Measurements from ENCODE around the gene GSC2.
"Not testable (repeated sequence)": the region's sequence is repeated elsewhere in the genome, so short reads cannot be mapped to it uniquely, and the experiment has no call there.

The GSC2 gene

DNA sequence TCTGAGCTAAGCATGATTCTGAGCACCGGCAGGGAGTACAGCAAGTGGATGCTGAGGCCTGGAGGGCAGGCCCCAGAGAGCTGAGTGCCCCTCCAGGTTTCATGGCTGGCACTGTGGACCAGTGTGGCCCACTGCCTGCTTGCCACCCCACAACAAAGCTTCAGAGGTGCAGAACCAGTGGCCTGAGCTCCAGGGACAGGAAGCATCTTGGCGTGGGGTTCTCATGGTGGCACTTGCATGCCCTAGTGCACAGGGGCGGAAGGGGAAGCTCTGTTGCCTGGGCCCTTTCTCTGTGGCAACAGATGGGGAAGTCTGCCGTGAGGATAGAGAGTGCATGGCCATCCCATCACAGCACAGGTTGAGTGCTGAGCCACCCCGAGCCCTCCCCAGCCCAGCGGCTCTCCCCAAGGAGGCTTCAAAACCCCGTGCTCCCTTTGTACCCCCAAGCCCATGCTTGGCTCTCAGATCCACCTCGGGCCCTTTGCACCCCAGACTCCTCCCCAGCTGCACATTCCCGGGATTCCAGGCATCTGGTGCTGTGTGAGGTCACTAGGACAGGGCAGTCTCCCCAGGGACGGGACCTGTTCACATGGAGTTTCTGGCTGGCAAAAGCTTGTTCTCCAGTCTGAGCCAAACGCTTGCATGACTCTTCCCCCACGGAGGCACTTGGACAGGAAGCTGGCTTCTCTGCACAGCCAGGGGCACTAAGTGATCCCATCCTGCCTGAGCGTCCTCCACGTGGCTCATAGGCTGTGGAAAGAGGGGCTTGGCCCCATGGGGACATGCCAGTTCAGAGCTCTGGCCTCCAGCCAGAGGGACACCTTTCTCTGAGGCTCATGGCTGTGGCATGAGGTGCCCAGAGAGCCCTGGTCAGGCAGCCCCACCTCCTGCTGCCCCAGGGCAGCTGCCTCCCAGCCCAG lies 24.3 kb upstream of the GSC2 start:
- Mint-ChIP-seq H3K36me3 (peaks cover 8 to 16% of the 10 kb centered on the region in 2 donors), H3K9me3 (no peaks in the 10 kb centered on the region), H3K27me3 (peaks cover 9 to 12% of the 10 kb centered on the region in 2 donors), H3K4me1 (peaks cover 47 to 85% of the 10 kb centered on the region in 2 donors), H3K4me3 (peak overlapping the region; percentile 70 to 93), H3K27ac (peak overlapping the region; percentile 89)
- ATAC-seq (replicated peaks) (peak; percentile 43 to 45), DNase-seq (peak; percentile 41)

DNA sequence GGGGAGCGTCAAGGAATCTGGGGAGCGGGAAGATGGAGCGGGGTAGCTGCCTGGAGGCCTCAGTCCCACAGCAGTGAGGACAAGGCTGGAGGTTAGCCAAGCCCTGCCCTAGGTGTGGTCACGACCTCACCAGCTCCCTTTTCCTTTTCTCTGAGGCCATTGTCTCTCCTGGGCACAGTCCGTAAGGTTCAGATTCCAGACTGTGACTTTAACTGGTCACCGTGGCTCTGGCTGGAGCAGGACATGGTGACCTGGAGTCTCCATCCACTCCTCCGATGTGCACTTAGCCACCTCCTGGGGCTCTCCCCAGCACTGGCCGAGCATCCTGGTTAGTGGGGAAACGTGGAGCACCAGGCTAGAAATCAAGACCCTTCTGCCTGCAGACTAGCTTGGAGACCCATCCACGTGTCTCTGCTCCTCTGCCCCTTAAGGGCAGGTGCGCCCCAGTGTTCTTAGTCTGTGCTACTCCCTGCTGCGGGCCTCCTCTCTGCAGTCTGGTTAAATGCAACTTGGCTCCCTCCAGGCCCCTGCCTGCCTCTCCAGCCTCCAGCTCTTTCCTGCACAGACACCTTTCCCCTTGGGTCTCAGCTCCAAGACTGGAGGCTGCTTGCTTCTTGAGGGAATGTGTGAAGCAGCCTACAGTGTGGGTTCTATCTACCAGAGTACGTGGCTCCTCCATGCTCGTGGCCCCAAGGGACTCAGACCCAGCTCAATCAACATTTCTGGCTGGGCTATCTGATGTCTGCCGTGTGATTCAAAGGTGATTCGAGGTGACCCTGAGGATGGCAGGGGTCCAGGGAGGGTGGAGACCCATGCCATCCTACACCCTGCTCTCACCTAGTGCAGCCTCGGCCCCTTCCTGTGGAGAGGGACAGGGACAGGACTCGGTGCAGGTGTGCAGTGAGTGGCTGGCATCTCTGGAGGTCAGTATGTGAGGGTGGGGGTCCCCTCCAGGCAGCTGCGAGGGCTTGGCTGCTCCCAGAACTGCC lies 23.2 kb upstream of the GSC2 start:
- peaks cover 19 to 22% of the 10 kb centered on the region in 2 donors for H3K27me3 Mint-ChIP-seq
- peaks cover 54 to 90% of the 10 kb centered on the region in 2 donors for H3K4me1 Mint-ChIP-seq
- no peak for DNase-seq
- peak overlapping the region; percentile 93 to 97 for H3K4me3 Mint-ChIP-seq
- H3K36me3 Mint-ChIP-seq, result peaks cover 8 to 16% of the 10 kb centered on the region in 2 donors
- no peak for ATAC-seq (replicated peaks)
- peak overlapping the region; percentile 95 for H3K27ac Mint-ChIP-seq
- no peaks in the 10 kb centered on the region for H3K9me3 Mint-ChIP-seq

DNA sequence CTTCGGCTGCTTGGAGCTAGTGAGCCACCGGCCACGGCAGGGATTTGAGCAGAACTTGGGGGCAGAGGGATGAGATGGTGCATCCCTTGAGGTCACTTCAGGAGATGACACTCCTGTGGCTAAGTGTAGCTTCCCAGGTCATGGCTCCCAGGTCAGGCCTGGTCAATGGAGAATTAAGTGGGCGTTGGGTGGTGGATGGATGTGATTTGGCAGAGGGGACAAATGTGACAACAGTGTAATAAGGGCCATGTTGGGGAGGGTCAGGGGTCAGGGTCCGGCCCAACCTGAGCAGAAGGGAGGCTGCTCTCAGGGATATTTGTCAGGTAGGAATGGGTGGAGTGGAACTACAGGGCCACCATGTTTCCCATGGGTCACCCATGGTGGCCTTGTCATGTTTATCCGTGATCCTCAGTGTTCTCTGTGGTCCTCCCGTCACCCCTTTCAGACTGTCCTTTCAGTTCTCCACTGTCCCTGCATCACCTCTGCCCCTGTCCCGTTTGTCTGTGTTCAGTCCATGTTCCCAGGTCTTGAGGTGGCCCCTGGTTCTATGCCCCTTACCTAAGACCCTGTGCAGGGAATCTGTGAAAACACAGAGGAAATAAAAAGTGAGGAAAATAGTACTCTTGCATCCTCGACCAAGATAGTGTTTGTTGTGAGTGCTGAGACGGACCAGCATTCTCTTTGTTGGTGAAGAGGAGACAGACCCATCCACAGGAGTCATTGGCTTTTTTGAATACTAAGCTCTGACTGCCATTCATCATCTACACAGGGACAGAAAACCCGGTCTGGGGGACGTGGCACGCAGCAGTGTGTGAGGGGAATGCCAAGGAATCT lies 22.3 kb upstream of the GSC2 start:
- peak overlapping the region; percentile 95 for H3K27ac Mint-ChIP-seq
- ATAC-seq (replicated peaks) (no peak), DNase-seq (no peak)
- H3K4me3 Mint-ChIP-seq, result peak overlapping the region; percentile 93 to 97
- H3K4me1 Mint-ChIP-seq, result peaks cover 52 to 87% of the 10 kb centered on the region in 2 donors
- H3K9me3 Mint-ChIP-seq, result no peaks in the 10 kb centered on the region
- peaks cover 27 to 31% of the 10 kb centered on the region in 2 donors for H3K27me3 Mint-ChIP-seq
- H3K36me3 Mint-ChIP-seq, result peaks cover 8 to 16% of the 10 kb centered on the region in 2 donors

DNA sequence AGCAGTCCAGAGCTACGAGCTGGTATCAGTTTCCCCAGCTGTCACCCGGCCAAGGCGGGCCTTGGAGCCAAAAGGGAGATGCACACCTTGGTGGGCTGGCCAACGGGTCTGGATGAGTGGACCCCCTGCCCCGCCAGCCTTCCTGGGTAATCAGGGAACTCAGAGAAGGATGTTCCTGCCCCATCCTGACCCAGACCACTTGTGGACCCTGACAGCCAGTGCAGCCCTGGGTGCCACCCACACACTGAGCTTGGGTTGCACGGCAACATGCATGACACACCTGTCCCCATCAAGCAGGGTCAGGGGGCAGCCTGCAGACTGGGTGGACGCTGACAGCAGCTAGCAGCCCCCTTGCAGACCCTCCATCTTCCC lies 19.8 kb upstream of the GSC2 start:
- Mint-ChIP-seq H3K4me3 (peak overlapping the region; percentile 93 to 97), H3K27ac (no peak overlapping the region), H3K27me3 (peaks cover 38 to 50% of the 10 kb centered on the region in 2 donors), H3K36me3 (peaks cover 5 to 8% of the 10 kb centered on the region in 2 donors), H3K9me3 (no peaks in the 10 kb centered on the region), H3K4me1 (peaks cover 38 to 62% of the 10 kb centered on the region in 2 donors)
- ATAC-seq (replicated peaks) (no peak), DNase-seq (no peak)

DNA sequence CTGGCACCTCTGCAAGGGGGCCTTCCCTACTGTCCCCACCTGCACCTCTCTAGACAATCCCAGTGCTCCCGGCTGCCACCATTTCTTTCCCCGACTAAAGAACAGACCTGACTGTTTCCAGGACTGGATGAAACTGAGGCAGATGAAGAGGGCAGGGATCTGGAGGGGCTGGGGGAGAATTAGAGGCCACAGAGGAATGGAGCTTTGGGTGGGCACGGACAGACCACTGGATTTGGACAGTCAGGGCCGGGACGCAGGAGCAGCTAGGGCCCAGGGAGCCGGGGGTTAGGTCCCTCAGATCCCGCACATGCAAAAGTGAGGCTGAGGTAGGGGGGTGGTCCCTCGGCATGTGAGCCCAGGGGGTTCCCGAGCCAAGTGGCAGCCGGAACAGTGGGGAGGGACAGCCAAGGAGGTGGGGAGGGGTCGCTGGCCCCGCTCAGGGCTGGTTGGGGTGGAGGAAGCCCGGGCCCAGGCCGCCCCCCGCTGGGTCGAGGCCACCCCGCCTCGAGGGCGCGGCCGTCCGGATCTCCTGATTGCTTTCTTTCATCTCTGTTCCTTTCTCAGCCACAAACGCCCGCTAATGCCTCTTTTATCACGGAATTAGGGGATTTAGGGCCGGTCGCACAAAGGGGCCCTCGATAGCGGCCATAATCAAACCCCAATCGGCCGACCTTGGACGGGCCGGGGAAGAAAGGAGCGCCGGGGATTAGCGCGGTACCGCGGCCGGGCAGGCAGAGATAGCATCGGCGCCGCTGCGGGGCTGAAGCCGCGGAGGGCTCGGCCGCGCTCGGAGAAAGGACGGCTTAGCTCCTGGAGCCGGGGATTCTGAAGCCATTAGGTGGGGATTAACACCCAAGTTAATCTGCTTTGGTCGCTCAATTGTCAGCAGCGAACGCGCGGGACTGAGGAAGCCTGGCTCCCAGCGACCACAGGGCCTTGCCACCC lies 19.2 kb upstream of the GSC2 start:
- Mint-ChIP-seq H3K27ac (peak overlapping the region; percentile 51), H3K27me3 (peaks cover 44 to 56% of the 10 kb centered on the region in 2 donors), H3K9me3 (no peaks in the 10 kb centered on the region), H3K4me1 (peaks cover 34 to 56% of the 10 kb centered on the region in 2 donors), H3K4me3 (peak overlapping the region; percentile 93 to 97), H3K36me3 (peaks cover 5 to 8% of the 10 kb centered on the region in 2 donors)
- ATAC-seq (replicated peaks) (no peak), DNase-seq (no peak)

DNA sequence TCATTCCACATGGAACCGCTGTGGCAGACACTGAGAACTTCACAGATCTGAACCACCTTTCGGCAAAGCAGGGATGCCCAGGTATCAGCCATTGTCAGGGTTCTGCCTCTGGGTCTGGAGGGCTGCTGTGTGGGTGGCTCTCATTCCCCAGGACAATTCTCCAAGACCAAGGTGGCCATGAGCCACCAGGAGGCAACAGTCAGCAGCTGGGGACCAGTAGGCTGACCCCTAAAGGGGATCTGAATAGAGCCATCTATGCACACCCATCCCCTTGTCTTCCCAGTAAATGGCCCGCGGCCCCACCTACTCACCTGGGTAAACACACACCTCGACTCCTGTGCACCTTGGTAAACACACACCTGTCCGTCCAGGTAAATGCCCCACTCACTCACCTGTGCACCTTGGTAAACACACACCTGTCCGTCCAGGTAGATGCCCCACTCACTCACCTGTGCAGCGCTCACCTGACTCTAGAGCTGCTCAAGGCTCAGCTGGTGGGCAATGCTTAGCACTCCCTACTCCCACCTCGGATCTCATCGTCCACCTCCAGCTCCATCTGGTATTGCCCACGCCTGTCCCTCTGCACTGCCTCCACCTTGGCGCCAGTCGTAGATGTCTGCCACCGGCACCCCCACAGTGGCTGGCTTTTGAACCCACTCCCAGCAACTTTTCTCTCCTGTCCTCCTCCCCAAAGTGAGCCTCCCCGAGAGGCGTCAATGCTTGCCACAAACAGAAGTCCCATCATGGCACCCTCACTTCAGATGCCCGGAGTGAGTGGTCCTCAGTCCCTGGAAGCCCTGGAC lies 18.2 kb upstream of the GSC2 start:
- ATAC-seq (replicated peaks), result no peak
- no peak overlapping the region for H3K27ac Mint-ChIP-seq
- peaks cover 27 to 46% of the 10 kb centered on the region in 2 donors for H3K4me1 Mint-ChIP-seq
- peaks cover 48 to 62% of the 10 kb centered on the region in 2 donors for H3K27me3 Mint-ChIP-seq
- no peak for DNase-seq
- H3K36me3 Mint-ChIP-seq, result peaks cover 4 to 5% of the 10 kb centered on the region in 2 donors
- H3K9me3 Mint-ChIP-seq, result no peaks in the 10 kb centered on the region
- no peak overlapping the region for H3K4me3 Mint-ChIP-seq

DNA sequence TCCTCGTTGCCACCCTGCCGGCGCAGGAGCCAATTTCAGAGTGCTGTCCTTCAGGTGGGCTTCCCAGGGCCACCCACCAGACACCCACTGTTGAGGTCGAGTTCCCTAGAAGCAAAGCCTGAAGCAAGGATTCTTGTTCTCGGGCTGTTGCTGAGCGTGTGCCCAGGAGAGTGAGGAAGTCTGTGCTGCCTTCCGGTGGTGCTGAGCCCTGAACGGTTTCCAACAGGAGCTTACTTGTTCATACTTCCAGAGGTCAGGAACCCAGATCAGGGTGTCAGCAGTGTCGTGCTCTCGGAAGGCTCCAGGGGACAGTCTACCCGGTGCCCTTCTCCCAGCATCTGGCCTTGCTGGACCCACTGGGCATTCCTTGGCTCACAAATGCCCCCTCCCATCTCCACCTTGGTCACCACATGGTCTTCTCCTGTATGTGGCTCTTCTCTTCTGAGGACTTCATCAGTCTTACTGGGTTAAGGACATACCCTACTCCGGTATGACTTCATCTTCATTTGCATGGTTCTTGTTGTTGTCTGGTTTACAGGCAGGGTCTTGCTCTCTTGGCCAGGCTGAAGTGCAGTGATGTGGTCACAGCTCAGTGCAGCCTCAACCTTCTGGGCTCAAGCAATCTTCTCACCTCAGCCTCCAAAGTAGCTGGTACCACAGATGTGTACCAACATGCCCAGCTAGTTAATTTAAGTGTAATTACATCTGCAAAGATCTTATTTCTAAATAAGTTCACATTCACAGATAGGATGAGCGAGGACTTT lies 17.2 kb upstream of the GSC2 start:
- no peak overlapping the region for H3K4me3 Mint-ChIP-seq
- ATAC-seq (replicated peaks), result no peak

DNA sequence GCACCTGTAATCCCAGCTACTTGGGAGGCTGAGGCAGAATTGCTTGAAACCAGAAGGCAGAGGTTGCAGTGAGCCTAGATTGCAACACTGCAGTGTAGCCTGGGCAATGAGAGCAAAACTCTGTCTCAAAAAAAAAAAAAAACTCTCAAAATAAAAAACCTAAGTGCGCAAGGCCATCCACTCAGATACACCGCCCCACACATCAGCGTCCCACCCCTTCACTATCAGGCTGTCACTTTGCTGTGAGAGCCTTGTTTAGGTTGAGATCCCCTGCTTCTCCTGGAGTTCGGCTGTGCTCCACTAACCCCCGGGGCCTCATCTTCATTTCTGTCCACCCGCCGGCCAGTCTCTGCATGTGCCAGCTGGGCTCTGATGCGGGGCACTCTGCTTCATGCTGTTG lies 16.3 kb upstream of the GSC2 start:
- DNase-seq, result no peak
- no peaks in the 10 kb centered on the region for H3K9me3 Mint-ChIP-seq
- no peak overlapping the region for H3K27ac Mint-ChIP-seq
- peaks cover 17 to 32% of the 10 kb centered on the region in 2 donors for H3K4me1 Mint-ChIP-seq
- ATAC-seq (replicated peaks), result no peak
- H3K4me3 Mint-ChIP-seq, result no peak overlapping the region
- peaks cover 0 to 2% of the 10 kb centered on the region in 2 donors for H3K36me3 Mint-ChIP-seq
- peaks cover 48 to 62% of the 10 kb centered on the region in 2 donors for H3K27me3 Mint-ChIP-seq

More for the DNA sequence above, 17.2 kb upstream of the GSC2 start:
- H3K27ac Mint-ChIP-seq, result no peak overlapping the region
- no peaks in the 10 kb centered on the region for H3K9me3 Mint-ChIP-seq
- peaks cover 3 to 5% of the 10 kb centered on the region in 2 donors for H3K36me3 Mint-ChIP-seq
- H3K27me3 Mint-ChIP-seq, result peaks cover 48 to 62% of the 10 kb centered on the region in 2 donors
- no peak for DNase-seq
- peaks cover 20 to 36% of the 10 kb centered on the region in 2 donors for H3K4me1 Mint-ChIP-seq

DNA sequence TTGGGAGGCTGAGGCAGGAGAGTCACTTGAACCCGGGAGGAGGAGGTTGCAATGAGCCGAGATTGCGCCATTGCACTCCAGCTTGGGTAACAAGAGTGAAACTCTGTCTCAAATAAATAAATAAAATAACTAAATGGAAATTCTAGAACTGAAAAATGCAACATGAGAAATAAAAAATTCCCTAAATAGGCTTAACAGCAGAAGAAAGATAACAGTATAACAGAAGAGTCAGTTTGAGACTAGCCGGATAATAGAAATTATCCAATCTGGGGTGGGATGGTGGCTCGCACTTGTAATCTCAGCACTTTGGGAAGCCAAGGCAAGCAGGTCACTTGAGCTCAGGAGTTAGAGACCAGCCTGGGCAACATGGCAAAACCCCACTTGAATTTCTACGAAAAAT lies 14.3 kb upstream of the GSC2 start:
- H3K4me3 Mint-ChIP-seq, result no peak overlapping the region
- no peak for ATAC-seq (replicated peaks)
- no peak for DNase-seq
- peaks cover 43 to 65% of the 10 kb centered on the region in 2 donors for H3K27me3 Mint-ChIP-seq
- H3K4me1 Mint-ChIP-seq, result peaks cover 7 to 12% of the 10 kb centered on the region in 2 donors
- H3K9me3 Mint-ChIP-seq, result no peaks in the 10 kb centered on the region
- H3K27ac Mint-ChIP-seq, result no peak overlapping the region
- H3K36me3 Mint-ChIP-seq, result no peaks in the 10 kb centered on the region

DNA sequence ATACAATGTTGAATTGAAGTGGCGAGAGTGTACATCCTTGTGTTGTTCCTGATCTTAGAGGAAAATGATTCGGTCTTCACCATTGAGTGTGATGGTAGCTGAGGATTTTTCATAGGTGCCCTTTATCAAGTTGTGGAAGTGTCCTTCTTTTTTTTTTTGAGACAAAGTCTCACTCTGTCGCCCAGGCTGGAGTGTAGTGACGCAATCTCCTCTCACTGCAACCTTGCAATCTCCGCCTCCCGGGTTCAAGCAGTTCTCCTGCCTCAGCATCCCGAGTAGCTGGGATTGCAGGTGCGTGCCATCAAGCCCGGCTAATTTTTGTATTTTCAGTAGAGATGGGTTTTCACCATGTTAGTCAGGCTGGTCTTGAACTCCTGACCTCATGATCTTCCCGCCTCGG lies 8.6 kb upstream of the GSC2 start:
- H3K4me3 Mint-ChIP-seq, result not testable (repeated sequence)

DNA sequence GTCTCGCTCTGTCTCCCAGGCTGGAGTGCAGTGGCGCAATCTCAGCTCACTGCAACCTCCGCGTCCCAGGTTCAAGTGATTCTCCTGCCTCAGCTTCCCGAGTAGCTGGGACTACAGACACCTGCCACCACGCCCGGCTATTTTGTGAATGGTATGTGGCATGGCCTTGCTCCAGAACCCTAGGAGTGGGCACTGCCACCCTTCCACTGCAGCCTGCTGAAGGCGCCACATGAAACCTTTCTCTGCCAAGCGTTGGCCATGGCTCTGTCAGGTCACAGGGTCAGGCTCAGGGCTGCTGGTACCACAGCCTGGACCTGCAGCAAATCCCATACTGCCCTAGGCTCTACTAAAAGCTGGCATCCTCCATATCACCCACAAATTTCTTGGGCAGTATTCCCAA lies 6.0 kb upstream of the GSC2 start:
- H3K9me3 Mint-ChIP-seq; H3K36me3 Mint-ChIP-seq; DNase-seq; ATAC-seq (replicated peaks); H3K27ac Mint-ChIP-seq; H3K4me1 Mint-ChIP-seq; H3K4me3 Mint-ChIP-seq: not testable (repeated sequence)
- peaks cover 31 to 50% of the 10 kb centered on the region in 2 donors for H3K27me3 Mint-ChIP-seq

More for the DNA sequence above, 8.6 kb upstream of the GSC2 start:
- ATAC-seq (replicated peaks); DNase-seq; H3K36me3 Mint-ChIP-seq; H3K27ac Mint-ChIP-seq; H3K4me1 Mint-ChIP-seq; H3K9me3 Mint-ChIP-seq: not testable (repeated sequence)
- peaks cover 16 to 37% of the 10 kb centered on the region in 2 donors for H3K27me3 Mint-ChIP-seq

Data from stimulated activated naive B cell treated with anti-CD40 and anti-IgM and Interleukin-4, amounts not matched to agents 10 μg/mL and 1 μg/mL and 100 μg/mL, for 72 hours (primary cell).